ENCODE measurements around the gene ZNF813.

GRCh38 chr19:53537521-53538377 lies 70.2 kb downstream of the ZNF813 start, which contains the start of gene ZNF331:
- TF ChIP-seq EZH2 (IDR thresholded peaks at IDR 0.05; ENCODE audit: borderline replicate concordance) = no peak
- peak; percentile 30 for TF ChIP-seq CTCF (IDR thresholded peaks at IDR 0.05; ENCODE audit: poor library complexity)
- TF ChIP-seq EZH2phosphoT487 (IDR thresholded peaks at IDR 0.05; ENCODE audit: low read depth, severe bottlenecking, unreplicated experiment) = no peak
